ENCODE measurements around the gene STAMBP. TPM values are rescaled to one million over a fixed set of nuclear protein-coding genes. Genes with fewer than 3 reads are reported as not detected.

The STAMBP gene
- polyA plus RNA-seq, 1 donor from 2014 or later, result 69.1 TPM

DNA sequence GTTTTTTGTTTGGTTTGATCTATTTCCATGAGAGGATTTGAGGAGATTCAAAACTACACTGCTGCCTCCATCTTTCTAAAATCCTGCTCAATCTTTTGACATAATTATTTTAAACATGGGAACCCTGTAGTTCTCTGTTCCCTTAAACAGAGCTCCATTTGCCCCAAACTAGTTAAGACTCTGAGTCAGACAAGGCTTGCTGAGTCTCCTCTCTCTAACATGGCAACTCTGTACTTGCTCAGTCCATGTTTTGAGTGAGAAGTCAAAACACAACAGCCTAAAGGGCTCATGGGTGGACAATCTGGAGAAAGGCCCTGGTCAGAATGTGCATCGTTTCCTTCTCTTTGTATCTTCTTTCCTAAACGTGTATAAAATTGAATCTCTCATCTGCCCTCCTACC, 7.1 kb upstream of the STAMBP start:
- Histone ChIP-seq H3K4me2 (ENCODE audit: low read length) (no peak overlapping the region), H3K9ac (ENCODE audit: low read length) (no peak overlapping the region), H3K4me3 (ENCODE audit: low read length) (no peak overlapping the region), H3F3A (ENCODE audit: insufficient read depth, low read length, poor library complexity, severe bottlenecking) (no peaks in the 10 kb centered on the region), H3K9me3 (ENCODE audit: low read length) (no peaks in the 10 kb centered on the region), H2AFZ (ENCODE audit: low read depth, low read length) (no peak overlapping the region), H3K79me2 (replicated peaks; ENCODE audit: insufficient read depth, low read length) (no peaks in the 10 kb centered on the region), H3K9me2 (ENCODE audit: insufficient read depth, low read length) (no peaks in the 10 kb centered on the region), H3K36me3 (ENCODE audit: insufficient read depth, low read length) (no peaks in the 10 kb centered on the region), H3K27ac (ENCODE audit: low read length) (no peak overlapping the region), H3K27me3 (ENCODE audit: insufficient read depth, low read depth, low read length) (no peaks in the 10 kb centered on the region), H4K20me1 (ENCODE audit: insufficient read depth) (no peaks in the 10 kb centered on the region)
- TF ChIP-seq, protein P1, sequence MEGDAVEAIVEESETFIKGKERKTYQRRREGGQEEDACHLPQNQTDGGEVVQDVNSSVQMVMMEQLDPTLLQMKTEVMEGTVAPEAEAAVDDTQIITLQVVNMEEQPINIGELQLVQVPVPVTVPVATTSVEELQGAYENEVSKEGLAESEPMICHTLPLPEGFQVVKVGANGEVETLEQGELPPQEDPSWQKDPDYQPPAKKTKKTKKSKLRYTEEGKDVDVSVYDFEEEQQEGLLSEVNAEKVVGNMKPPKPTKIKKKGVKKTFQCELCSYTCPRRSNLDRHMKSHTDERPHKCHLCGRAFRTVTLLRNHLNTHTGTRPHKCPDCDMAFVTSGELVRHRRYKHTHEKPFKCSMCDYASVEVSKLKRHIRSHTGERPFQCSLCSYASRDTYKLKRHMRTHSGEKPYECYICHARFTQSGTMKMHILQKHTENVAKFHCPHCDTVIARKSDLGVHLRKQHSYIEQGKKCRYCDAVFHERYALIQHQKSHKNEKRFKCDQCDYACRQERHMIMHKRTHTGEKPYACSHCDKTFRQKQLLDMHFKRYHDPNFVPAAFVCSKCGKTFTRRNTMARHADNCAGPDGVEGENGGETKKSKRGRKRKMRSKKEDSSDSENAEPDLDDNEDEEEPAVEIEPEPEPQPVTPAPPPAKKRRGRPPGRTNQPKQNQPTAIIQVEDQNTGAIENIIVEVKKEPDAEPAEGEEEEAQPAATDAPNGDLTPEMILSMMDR (IDR thresholded peaks at IDR 0.05; ENCODE audit: poor library complexity, severe bottlenecking), result no peak
- TF ChIP-seq MXI1 (conservative IDR thresholded peaks at IDR 0.05; ENCODE audit: poor library complexity, severe bottlenecking), result no peak
- TF ChIP-seq TAF1 (IDR thresholded peaks at IDR 0.05; ENCODE audit: low read depth), result no peak
- no peak for TF ChIP-seq SMC3 (conservative IDR thresholded peaks at IDR 0.05; ENCODE audit: poor library complexity)
- no peak for TF ChIP-seq RAD21 (conservative IDR thresholded peaks at IDR 0.05)
- TF ChIP-seq EZH2 (IDR thresholded peaks at IDR 0.05; ENCODE audit: borderline replicate concordance, insufficient read depth, low read length, poor library complexity, severe bottlenecking), result no peak
- TF ChIP-seq, protein P2, sequence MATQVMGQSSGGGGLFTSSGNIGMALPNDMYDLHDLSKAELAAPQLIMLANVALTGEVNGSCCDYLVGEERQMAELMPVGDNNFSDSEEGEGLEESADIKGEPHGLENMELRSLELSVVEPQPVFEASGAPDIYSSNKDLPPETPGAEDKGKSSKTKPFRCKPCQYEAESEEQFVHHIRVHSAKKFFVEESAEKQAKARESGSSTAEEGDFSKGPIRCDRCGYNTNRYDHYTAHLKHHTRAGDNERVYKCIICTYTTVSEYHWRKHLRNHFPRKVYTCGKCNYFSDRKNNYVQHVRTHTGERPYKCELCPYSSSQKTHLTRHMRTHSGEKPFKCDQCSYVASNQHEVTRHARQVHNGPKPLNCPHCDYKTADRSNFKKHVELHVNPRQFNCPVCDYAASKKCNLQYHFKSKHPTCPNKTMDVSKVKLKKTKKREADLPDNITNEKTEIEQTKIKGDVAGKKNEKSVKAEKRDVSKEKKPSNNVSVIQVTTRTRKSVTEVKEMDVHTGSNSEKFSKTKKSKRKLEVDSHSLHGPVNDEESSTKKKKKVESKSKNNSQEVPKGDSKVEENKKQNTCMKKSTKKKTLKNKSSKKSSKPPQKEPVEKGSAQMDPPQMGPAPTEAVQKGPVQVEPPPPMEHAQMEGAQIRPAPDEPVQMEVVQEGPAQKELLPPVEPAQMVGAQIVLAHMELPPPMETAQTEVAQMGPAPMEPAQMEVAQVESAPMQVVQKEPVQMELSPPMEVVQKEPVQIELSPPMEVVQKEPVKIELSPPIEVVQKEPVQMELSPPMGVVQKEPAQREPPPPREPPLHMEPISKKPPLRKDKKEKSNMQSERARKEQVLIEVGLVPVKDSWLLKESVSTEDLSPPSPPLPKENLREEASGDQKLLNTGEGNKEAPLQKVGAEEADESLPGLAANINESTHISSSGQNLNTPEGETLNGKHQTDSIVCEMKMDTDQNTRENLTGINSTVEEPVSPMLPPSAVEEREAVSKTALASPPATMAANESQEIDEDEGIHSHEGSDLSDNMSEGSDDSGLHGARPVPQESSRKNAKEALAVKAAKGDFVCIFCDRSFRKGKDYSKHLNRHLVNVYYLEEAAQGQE (IDR thresholded peaks at IDR 0.05; ENCODE audit: borderline replicate concordance), result no peak
- no peak for TF ChIP-seq POLR2AphosphoS5 (IDR thresholded peaks at IDR 0.05)

DNA sequence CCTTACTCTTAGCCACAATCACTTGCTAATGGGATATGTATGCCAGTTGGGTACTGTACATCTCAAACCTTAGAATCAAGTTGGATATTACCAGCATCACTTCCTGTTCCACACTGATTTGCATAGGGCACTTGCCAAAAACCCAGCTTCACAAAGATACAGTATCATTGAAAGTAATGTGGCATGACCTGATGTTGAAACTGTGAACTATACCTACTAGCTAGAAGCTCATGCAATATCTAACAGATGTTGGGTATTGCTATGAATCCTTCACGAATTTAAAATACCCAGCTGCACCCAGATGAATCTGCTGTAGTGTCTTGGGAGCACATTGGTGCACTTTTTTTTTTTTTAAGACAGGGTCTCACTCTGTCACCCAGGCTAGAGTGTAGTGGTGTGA, 6.5 kb upstream of the STAMBP start:
- H3K27ac ChIP-seq (ENCODE audit: low read length), result no peak overlapping the region
- no peaks in the 10 kb centered on the region for H3F3A ChIP-seq (ENCODE audit: insufficient read depth, low read length, poor library complexity, severe bottlenecking)
- H3K9ac ChIP-seq (ENCODE audit: low read length), result no peak overlapping the region
- no peak overlapping the region for H2AFZ ChIP-seq (ENCODE audit: low read depth, low read length)
- H3K9me2 ChIP-seq (ENCODE audit: insufficient read depth, low read length), result no peaks in the 10 kb centered on the region
- H3K36me3 ChIP-seq (ENCODE audit: insufficient read depth, low read length), result no peaks in the 10 kb centered on the region
- no peak overlapping the region for H3K4me3 ChIP-seq (ENCODE audit: low read length)
- H3K9me3 ChIP-seq (ENCODE audit: low read length), result no peaks in the 10 kb centered on the region
- H3K27me3 ChIP-seq (ENCODE audit: insufficient read depth, low read depth, low read length), result no peaks in the 10 kb centered on the region
- H3K4me2 ChIP-seq (ENCODE audit: low read length), result no peak overlapping the region
- H4K20me1 ChIP-seq (ENCODE audit: insufficient read depth), result no peaks in the 10 kb centered on the region
- H3K79me2 ChIP-seq (replicated peaks; ENCODE audit: insufficient read depth, low read length), result no peaks in the 10 kb centered on the region
- TF ChIP-seq TAF1 (IDR thresholded peaks at IDR 0.05; ENCODE audit: low read depth) (no peak), MXI1 (conservative IDR thresholded peaks at IDR 0.05; ENCODE audit: poor library complexity, severe bottlenecking) (no peak), EP300 (conservative IDR thresholded peaks at IDR 0.05; ENCODE audit: poor library complexity, severe bottlenecking) (no peak), RAD21 (conservative IDR thresholded peaks at IDR 0.05) (no peak), EZH2 (IDR thresholded peaks at IDR 0.05; ENCODE audit: borderline replicate concordance, insufficient read depth, low read length, poor library complexity, severe bottlenecking) (no peak), SMC3 (conservative IDR thresholded peaks at IDR 0.05; ENCODE audit: poor library complexity) (no peak)
- TF ChIP-seq, protein P2 (IDR thresholded peaks at IDR 0.05; ENCODE audit: borderline replicate concordance), result no peak
